ENCODE measurements around the gene CPZ. TPM values are rescaled to one million over a fixed set of nuclear protein-coding genes. Genes with fewer than 3 reads are reported as not detected.
A peak's percentile ranks its signal among the peaks of the same experiment; 100 is the strongest.

Gene CPZ
- polyA plus RNA-seq, 1 donor, result 18.9 TPM

- DNase-seq, result no peak
These were observed 46.5 kb downstream of the CPZ start for GRCh38 chr4:8639021-8639420.

GRCh38 chr4:8639777-8640720, 47.5 kb downstream of the CPZ start:
- peak; percentile 26 for DNase-seq

GRCh38 chr4:8640816-8641215, 48.3 kb downstream of the CPZ start:
- DNase-seq, result no peak

- DNase-seq, result no peak
These were observed 48.7 kb downstream of the CPZ start for GRCh38 chr4:8641256-8641655.

- no peak for DNase-seq
These were observed 49.5 kb downstream of the CPZ start for GRCh38 chr4:8641931-8642650.

- DNase-seq, result no peak
These were observed 50.2 kb downstream of the CPZ start for GRCh38 chr4:8642651-8643321.

GRCh38 chr4:8643441-8643840, 50.9 kb downstream of the CPZ start:
- DNase-seq, result no peak

GRCh38 chr4:8643986-8644385, 51.4 kb downstream of the CPZ start:
- DNase-seq, result no peak

GRCh38 chr4:8644461-8644891, 51.9 kb downstream of the CPZ start:
- no peak for DNase-seq

- no peak for DNase-seq
These were observed 52.6 kb downstream of the CPZ start for GRCh38 chr4:8644966-8645752.

GRCh38 chr4:8645753-8646124, 53.2 kb downstream of the CPZ start:
- no peak for DNase-seq

- peak; percentile 36 for DNase-seq
These were observed 53.9 kb downstream of the CPZ start for GRCh38 chr4:8646296-8647093.

GRCh38 chr4:8647094-8647570, 54.6 kb downstream of the CPZ start:
- DNase-seq, result no peak

GRCh38 chr4:8647626-8648025, 55.1 kb downstream of the CPZ start:
- no peak for DNase-seq

GRCh38 chr4:8648296-8648695, 55.7 kb downstream of the CPZ start:
- DNase-seq, result no peak

GRCh38 chr4:8648816-8649630, 56.5 kb downstream of the CPZ start:
- DNase-seq, result no peak

- no peak for DNase-seq
These were observed 57.2 kb downstream of the CPZ start for GRCh38 chr4:8649631-8650361.

GRCh38 chr4:8651661-8652180, 59.2 kb downstream of the CPZ start:
- DNase-seq, result no peak
